Caco-2 (cell line): ENCODE results near the gene RNMT. TPM values are rescaled to one million over a fixed set of nuclear protein-coding genes. Genes with fewer than 3 reads are reported as not detected.

Experiments
- BruUV-seq: library from RNA; stranded (reverse); fragments of 400-500 nt; replicated peaks from 2 replicates; lab custom pipeline; 2021; lab: Mats Ljungman, UMichigan
- CTCF ChIA-PET: fragments of 300-600 bp; sonication (Branson Sonifier 250); formaldehyde crosslinking; loops from one replicate; lab custom pipeline; 2022; ENCODE audit warnings: antibody characterized with exemption; lab: Charles Lee
- POLR2A ChIA-PET: fragments of 300-600 bp; sonication (Branson Sonifier 250); formaldehyde crosslinking; loops from one replicate; lab custom pipeline; 2022; ENCODE audit warnings: antibody characterized with exemption; lab: Charles Lee
- DNase-seq, 2 experiments: peaks; one replicate each; pipeline versions ENCODE4 v3.0.0 to v3.0.0-alpha.2; 2020 to 2022
- H3K27me3 ChIP-seq: replicated peaks from 2 replicates; pipeline ENCODE4 v1.6.0; 2011; ENCODE audit warnings: low read length; ENCODE audit not compliant: control insufficient read depth, insufficient read depth
- H3K36me3 ChIP-seq: 2 replicates; pipeline ENCODE4 v1.5.1; 2011; ENCODE audit warnings: low read length; ENCODE audit not compliant: control insufficient read depth, insufficient read depth
- H3K4me1 ChIP-seq: fragments of 250-450 bp; sonication (Bioruptor Pico); 2 replicates; pipeline ENCODE4 v1.5.1; 2020; ENCODE audit warnings: mild to moderate bottlenecking
- H3K4me3 ChIP-seq: 2 replicates; pipeline ENCODE4 v1.5.1; 2011; ENCODE audit warnings: low read depth, mild to moderate bottlenecking, control low read depth, low read length
- H3K9me3 ChIP-seq: fragments of 250-450 bp; sonication (Bioruptor Pico); 2 replicates; pipeline ENCODE4 v1.5.1; 2020; ENCODE audit warnings: mild to moderate bottlenecking, moderate library complexity
- H3K27ac Mint-ChIP-seq: one replicate; pipeline ENCODE4 v1.8.0; 2022; ENCODE audit warnings: mixed read lengths; ENCODE audit not compliant: unreplicated experiment
- H3K27me3 Mint-ChIP-seq: one replicate; pipeline ENCODE4 v1.8.0; 2022; ENCODE audit warnings: mixed read lengths; ENCODE audit not compliant: insufficient read depth, unreplicated experiment
- H3K36me3 Mint-ChIP-seq: one replicate; pipeline ENCODE4 v1.8.0; 2022; ENCODE audit warnings: mild to moderate bottlenecking, mixed read lengths; ENCODE audit not compliant: insufficient read depth, unreplicated experiment
- H3K4me1 Mint-ChIP-seq: one replicate; pipeline ENCODE4 v1.8.0; 2022; ENCODE audit warnings: low read depth, mixed read lengths; ENCODE audit not compliant: unreplicated experiment
- H3K4me3 Mint-ChIP-seq: one replicate; pipeline ENCODE4 v1.8.0; 2022; ENCODE audit warnings: mild to moderate bottlenecking, moderate library complexity, mixed read lengths; ENCODE audit not compliant: unreplicated experiment
- H3K9me3 Mint-ChIP-seq: one replicate; pipeline ENCODE4 v1.8.0; 2022; ENCODE audit warnings: mixed read lengths; ENCODE audit not compliant: unreplicated experiment
- CTCF ChIP-seq, 2 experiments: fragments of 200-600 bp in 1 of 2; IDR thresholded peaks; 1 replicate in 1 of 2; 2 replicates in 1 of 2; pipeline versions ENCODE4 v1.5.1 to v1.8.0; 2011 to 2022; ENCODE audit warnings: antibody characterized with exemption in 1 of 2, control low read depth in 1 of 2, inconsistent platforms in 1 of 2, low read depth in 1 of 2, low read length in 1 of 2, mild to moderate bottlenecking in 1 of 2, moderate library complexity in 1 of 2; ENCODE audit not compliant: insufficient read depth in 1 of 2, severe bottlenecking in 1 of 2, unreplicated experiment in 1 of 2
- intact Hi-C: fragments of 100-400 bp; cut with micrococcal nuclease; formaldehyde crosslinking; loops from one replicate; pipeline ENCODE4 v1.10.0; 2022; ENCODE audit not compliant: unreplicated experiment
- total RNA-seq: library from RNA; stranded (reverse); gene quantifications from 2 replicates; pipeline ENCODE4 v1.2.3, GENCODE V29; 2022

Gene RNMT
- total RNA-seq, 1 experiment from 2014 or later: 36.5 TPM

GRCh38 chr18:13808294-13809042 lies 82.0 kb downstream of the RNMT start:
- CTCF ChIA-PET: no interaction called here

GRCh38 chr18:13809043-13809430 lies 82.6 kb downstream of the RNMT start:
- H3K4me1 ChIP-seq: peaks cover 10% of the 10 kb centered on the region; the same call in 1 of the 2 replicates
- CTCF ChIA-PET: no interaction called here
- peaks cover 29% of the 10 kb centered on the region for H3K4me1 Mint-ChIP-seq

More at GRCh38 chr18:13808294-13809042, 82.0 kb downstream of the RNMT start:
- no TSS peak for BruUV-seq
- Mint-ChIP-seq H3K36me3 (no peaks in the 10 kb centered on the region), H3K27ac (no peak overlapping the region), H3K27me3 (peaks cover 5% of the 10 kb centered on the region), H3K4me3 (no peak overlapping the region), H3K9me3 (peaks cover 19% of the 10 kb centered on the region), H3K4me1 (peaks cover 29% of the 10 kb centered on the region)
- Histone ChIP-seq H3K4me1 (peaks cover 10% of the 10 kb centered on the region; the same call in 1 of the 2 replicates), H3K36me3 (no peaks in the 10 kb centered on the region), H3K9me3 (no peaks in the 10 kb centered on the region), H3K4me3 (no peak overlapping the region), H3K27me3 (no peaks in the 10 kb centered on the region)
- no peak for DNase-seq
- intact Hi-C loops: loop anchor here (10.0 kb wide), 1 partner anchor 184 kb away; no protein-coding TSS in a partner anchor
- POLR2A ChIA-PET: no interaction called here
- TF ChIP-seq CTCF (IDR thresholded peaks at IDR 0.05; ENCODE audit: insufficient read depth in 1 of 2, low read depth in 1 of 2, low read length in 1 of 2, severe bottlenecking in 1 of 2, unreplicated experiment in 1 of 2): no peak

More at GRCh38 chr18:13809043-13809430, 82.6 kb downstream of the RNMT start:
- Histone ChIP-seq H3K9me3 (no peaks in the 10 kb centered on the region), H3K36me3 (no peaks in the 10 kb centered on the region), H3K27me3 (no peaks in the 10 kb centered on the region), H3K4me3 (no peak overlapping the region)
- Mint-ChIP-seq H3K27ac (no peak overlapping the region), H3K36me3 (no peaks in the 10 kb centered on the region), H3K4me3 (no peak overlapping the region), H3K9me3 (peaks cover 19% of the 10 kb centered on the region), H3K27me3 (peaks cover 6% of the 10 kb centered on the region)
- TF ChIP-seq CTCF (IDR thresholded peaks at IDR 0.05; ENCODE audit: insufficient read depth in 1 of 2, low read depth in 1 of 2, low read length in 1 of 2, severe bottlenecking in 1 of 2, unreplicated experiment in 1 of 2): no peak
- DNase-seq: no peak
- intact Hi-C loops: loop anchor here (10.0 kb wide), 1 partner anchor 184 kb away; no protein-coding TSS in a partner anchor
- no TSS peak for BruUV-seq
- POLR2A ChIA-PET: no interaction called here
